Mesothelial cell of epicardium (in vitro differentiated cells): ENCODE data around the gene PRSS33. TPM values are rescaled to one million over a fixed set of nuclear protein-coding genes. Genes with fewer than 3 reads are reported as not detected.

ENCODE experiments used
- DNase-seq, 2 experiments: peaks; one replicate each; pipeline ENCODE4 v3.0.0; 2021; ENCODE audit warnings: low spot score in 2 of 2; ENCODE audit not compliant: unreplicated experiment in 2 of 2
- H3K27ac Mint-ChIP-seq: 2 replicates; pipeline ENCODE4 v1.8.0; 2021; ENCODE audit warnings: mixed read lengths
- H3K27me3 Mint-ChIP-seq: 2 replicates; pipeline ENCODE4 v1.8.0; 2021; ENCODE audit warnings: low read depth, mixed read lengths
- H3K36me3 Mint-ChIP-seq: 2 replicates; pipeline ENCODE4 v1.8.0; 2021; ENCODE audit warnings: mixed read lengths
- H3K4me1 Mint-ChIP-seq: 2 replicates; pipeline ENCODE4 v1.8.0; 2021; ENCODE audit warnings: mixed read lengths
- H3K4me3 Mint-ChIP-seq: 2 replicates; pipeline ENCODE4 v1.8.0; 2021; ENCODE audit warnings: mild to moderate bottlenecking, moderate library complexity, mixed read lengths
- H3K9me3 Mint-ChIP-seq: 2 replicates; pipeline ENCODE4 v1.8.0; 2021; ENCODE audit warnings: mixed read lengths
- CTCF ChIP-seq: fragments of 200-600 bp; sonication (generic); IDR thresholded peaks from one replicate; pipeline ENCODE4 v1.5.0; 2021; ENCODE audit warnings: antibody characterized with exemption; ENCODE audit not compliant: unreplicated experiment
- total RNA-seq: library from RNA; stranded (reverse); gene quantifications from 3 replicates; pipeline ENCODE4 v1.2.1, GENCODE V29; 2021

The PRSS33 gene
- total RNA-seq, 1 donor from 2014 or later = not detected

GRCh38 chr16:2764718-2765117 lies 22.6 kb downstream of the PRSS33 start:
- Mint-ChIP-seq H3K27me3 (no peaks in the 10 kb centered on the region), H3K4me3 (no peak overlapping the region), H3K9me3 (peaks cover 50% of the 10 kb centered on the region), H3K4me1 (peaks cover 4% of the 10 kb centered on the region), H3K27ac (no peak overlapping the region), H3K36me3 (peaks cover 83% of the 10 kb centered on the region)
- DNase-seq = no peak
- TF ChIP-seq CTCF = no peak

- Mint-ChIP-seq H3K27me3 (no peaks in the 10 kb centered on the region), H3K4me3 (no peak overlapping the region), H3K9me3 (peaks cover 50% of the 10 kb centered on the region), H3K27ac (no peak overlapping the region), H3K4me1 (no peaks in the 10 kb centered on the region), H3K36me3 (peaks cover 93% of the 10 kb centered on the region)
- TF ChIP-seq CTCF = no peak
- DNase-seq = no peak
Measured at GRCh38 chr16:2763173-2763572, 24.2 kb downstream of the PRSS33 start.

- no peak for DNase-seq
- Mint-ChIP-seq H3K9me3 (peaks cover 50% of the 10 kb centered on the region), H3K27ac (no peak overlapping the region), H3K4me3 (no peak overlapping the region), H3K27me3 (no peaks in the 10 kb centered on the region), H3K4me1 (no peaks in the 10 kb centered on the region), H3K36me3 (peaks cover 94% of the 10 kb centered on the region)
- no peak for TF ChIP-seq CTCF
Measured at GRCh38 chr16:2762711-2763110, 24.6 kb downstream of the PRSS33 start.

GRCh38 chr16:2761886-2762583 lies 25.3 kb downstream of the PRSS33 start:
- no peak overlapping the region for H3K27ac Mint-ChIP-seq
- H3K4me3 Mint-ChIP-seq = no peak overlapping the region
- no peaks in the 10 kb centered on the region for H3K27me3 Mint-ChIP-seq
- H3K4me1 Mint-ChIP-seq = peaks cover 3% of the 10 kb centered on the region
- peaks cover 96% of the 10 kb centered on the region for H3K36me3 Mint-ChIP-seq
- TF ChIP-seq CTCF = no peak
- DNase-seq = no peak
- H3K9me3 Mint-ChIP-seq = peaks cover 50% of the 10 kb centered on the region

GRCh38 chr16:2761472-2761871 lies 25.9 kb downstream of the PRSS33 start:
- no peak for DNase-seq
- TF ChIP-seq CTCF = no peak
- peaks cover 8% of the 10 kb centered on the region for H3K4me1 Mint-ChIP-seq
- H3K27ac Mint-ChIP-seq = no peak overlapping the region
- peaks cover 96% of the 10 kb centered on the region for H3K36me3 Mint-ChIP-seq
- H3K4me3 Mint-ChIP-seq = no peak overlapping the region
- H3K9me3 Mint-ChIP-seq = peaks cover 47% of the 10 kb centered on the region
- no peaks in the 10 kb centered on the region for H3K27me3 Mint-ChIP-seq
